ENCODE measurements around the gene KLF11. TPM values are rescaled to one million over a fixed set of nuclear protein-coding genes. Genes with fewer than 3 reads are reported as not detected.

Gene KLF11
- total RNA-seq, 2 donors from 2014 or later, result 18.8 to 30.6 TPM

- Histone ChIP-seq H3K27ac (no peak overlapping the region), H3K4me1 (peaks cover 0 to 21% of the 10 kb centered on the region in 2 donors), H3K27me3 (no peaks in the 10 kb centered on the region), H3K36me3 (peaks cover 20% of the 10 kb centered on the region), H3K9me3 (no peaks in the 10 kb centered on the region), H3K4me3 (no peak overlapping the region)
- TF ChIP-seq CTCF (IDR thresholded peaks at IDR 0.05), result no peak
- DNase-seq (ENCODE audit: low spot score), result no peak
Observed at GRCh38 chr2:10059016-10059351, 15.6 kb downstream of the KLF11 start.

- H3K4me1 ChIP-seq, result peaks cover 0 to 21% of the 10 kb centered on the region in 2 donors
- TF ChIP-seq CTCF (IDR thresholded peaks at IDR 0.05), result no peak
- no peaks in the 10 kb centered on the region for H3K27me3 ChIP-seq
- no peak for DNase-seq (ENCODE audit: low spot score)
- peaks cover 12% of the 10 kb centered on the region for H3K36me3 ChIP-seq
- no peak overlapping the region for H3K27ac ChIP-seq
- no peaks in the 10 kb centered on the region for H3K9me3 ChIP-seq
- no peak overlapping the region for H3K4me3 ChIP-seq
Observed at GRCh38 chr2:10059552-10060335, 16.4 kb downstream of the KLF11 start.

GRCh38 chr2:10061221-10061925 lies 18.0 kb downstream of the KLF11 start:
- no peaks in the 10 kb centered on the region for H3K27me3 ChIP-seq
- no peak for DNase-seq (ENCODE audit: low spot score)
- H3K36me3 ChIP-seq, result no peaks in the 10 kb centered on the region
- H3K4me3 ChIP-seq, result no peak overlapping the region
- no peak overlapping the region for H3K27ac ChIP-seq
- peaks cover 0 to 21% of the 10 kb centered on the region in 2 donors for H3K4me1 ChIP-seq
- TF ChIP-seq CTCF (IDR thresholded peaks at IDR 0.05), result no peak
- H3K9me3 ChIP-seq, result no peaks in the 10 kb centered on the region

- no peak overlapping the region for H3K4me3 ChIP-seq
- TF ChIP-seq CTCF (IDR thresholded peaks at IDR 0.05), result no peak
- H3K9me3 ChIP-seq, result no peaks in the 10 kb centered on the region
- no peaks in the 10 kb centered on the region for H3K36me3 ChIP-seq
- no peak overlapping the region for H3K27ac ChIP-seq
- no peak for DNase-seq (ENCODE audit: low spot score)
- H3K27me3 ChIP-seq, result no peaks in the 10 kb centered on the region
- H3K4me1 ChIP-seq, result peaks cover 0 to 5% of the 10 kb centered on the region in 2 donors
Observed at GRCh38 chr2:10062931-10063365, 19.6 kb downstream of the KLF11 start.

- no peak for TF ChIP-seq CTCF (IDR thresholded peaks at IDR 0.05)
- Histone ChIP-seq H3K36me3 (no peaks in the 10 kb centered on the region), H3K27me3 (no peaks in the 10 kb centered on the region), H3K27ac (no peak overlapping the region), H3K4me3 (no peak overlapping the region), H3K4me1 (peaks cover 0 to 4% of the 10 kb centered on the region in 2 donors), H3K9me3 (no peaks in the 10 kb centered on the region)
- DNase-seq (ENCODE audit: low spot score), result no peak
Observed at GRCh38 chr2:10063566-10063965, 20.2 kb downstream of the KLF11 start.
